NOMO-1 treated with dmso at 0.1 percent for 144 hours (cell line): ENCODE results near the gene SLC16A9.
"Not testable (repeated sequence)": the region's sequence is repeated elsewhere in the genome, so short reads cannot be mapped to it uniquely, and the experiment has no call there.

Experiments used
- DNase-seq: peaks from one replicate; lab custom pipeline; 2025; ENCODE audit not compliant: unreplicated experiment; lab: John Stamatoyannopoulos, UW

SLC16A9 gene, protein sequence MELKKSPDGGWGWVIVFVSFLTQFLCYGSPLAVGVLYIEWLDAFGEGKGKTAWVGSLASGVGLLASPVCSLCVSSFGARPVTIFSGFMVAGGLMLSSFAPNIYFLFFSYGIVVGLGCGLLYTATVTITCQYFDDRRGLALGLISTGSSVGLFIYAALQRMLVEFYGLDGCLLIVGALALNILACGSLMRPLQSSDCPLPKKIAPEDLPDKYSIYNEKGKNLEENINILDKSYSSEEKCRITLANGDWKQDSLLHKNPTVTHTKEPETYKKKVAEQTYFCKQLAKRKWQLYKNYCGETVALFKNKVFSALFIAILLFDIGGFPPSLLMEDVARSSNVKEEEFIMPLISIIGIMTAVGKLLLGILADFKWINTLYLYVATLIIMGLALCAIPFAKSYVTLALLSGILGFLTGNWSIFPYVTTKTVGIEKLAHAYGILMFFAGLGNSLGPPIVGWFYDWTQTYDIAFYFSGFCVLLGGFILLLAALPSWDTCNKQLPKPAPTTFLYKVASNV

GRCh38 chr10:59709395-59710125 is at the start of gene SLC16A9:
Gene SLC16A9, minus strand, starts transcription at chr10:59709850. Its CDS starts 25,559 bp downstream, at chr10:59684291.
- no peak for DNase-seq

GRCh38 chr10:59757966-59758365 is 48.3 kb upstream of the SLC16A9 start:
- DNase-seq = no peak

- DNase-seq = no peak
These were observed 45.3 kb upstream of the SLC16A9 start for GRCh38 chr10:59754951-59755350.

- DNase-seq = no peak
These were observed 43.6 kb upstream of the SLC16A9 start, which contains the start of gene MRLN for GRCh38 chr10:59753267-59753666. Gene MRLN, minus strand, starts transcription at chr10:59753455.

DNA sequence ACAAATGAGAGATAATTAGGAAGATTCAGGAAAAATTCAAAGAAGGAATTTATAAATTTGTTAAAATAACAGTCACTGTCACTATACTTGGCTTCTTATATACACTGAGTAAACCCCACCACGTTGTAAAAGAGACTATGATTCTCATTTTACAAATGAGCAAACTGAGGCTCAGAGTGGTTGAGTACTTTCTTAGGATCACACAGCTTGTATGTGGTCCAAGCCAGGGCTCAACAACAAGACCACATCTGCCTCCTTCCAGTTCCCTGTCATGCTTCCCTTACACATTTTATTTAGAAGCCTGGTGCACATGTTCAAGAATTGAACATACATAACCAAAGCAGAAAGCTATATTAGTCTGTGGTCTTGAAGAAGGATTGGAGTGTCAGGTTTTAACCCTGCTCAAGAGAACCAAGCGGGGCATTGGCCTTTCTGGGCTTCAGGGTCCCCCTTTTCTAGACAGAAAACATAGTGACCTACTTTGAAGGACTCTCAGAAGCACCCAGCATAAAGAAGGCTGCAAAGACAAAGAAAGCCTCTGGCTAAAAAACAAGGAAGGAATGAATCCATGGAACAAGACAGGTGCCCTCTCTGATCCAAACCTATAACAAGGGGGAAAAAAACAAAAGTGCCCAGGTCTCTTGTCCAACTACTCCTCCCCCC is 42.8 kb upstream of the SLC16A9 start:
- DNase-seq = no peak

DNA sequence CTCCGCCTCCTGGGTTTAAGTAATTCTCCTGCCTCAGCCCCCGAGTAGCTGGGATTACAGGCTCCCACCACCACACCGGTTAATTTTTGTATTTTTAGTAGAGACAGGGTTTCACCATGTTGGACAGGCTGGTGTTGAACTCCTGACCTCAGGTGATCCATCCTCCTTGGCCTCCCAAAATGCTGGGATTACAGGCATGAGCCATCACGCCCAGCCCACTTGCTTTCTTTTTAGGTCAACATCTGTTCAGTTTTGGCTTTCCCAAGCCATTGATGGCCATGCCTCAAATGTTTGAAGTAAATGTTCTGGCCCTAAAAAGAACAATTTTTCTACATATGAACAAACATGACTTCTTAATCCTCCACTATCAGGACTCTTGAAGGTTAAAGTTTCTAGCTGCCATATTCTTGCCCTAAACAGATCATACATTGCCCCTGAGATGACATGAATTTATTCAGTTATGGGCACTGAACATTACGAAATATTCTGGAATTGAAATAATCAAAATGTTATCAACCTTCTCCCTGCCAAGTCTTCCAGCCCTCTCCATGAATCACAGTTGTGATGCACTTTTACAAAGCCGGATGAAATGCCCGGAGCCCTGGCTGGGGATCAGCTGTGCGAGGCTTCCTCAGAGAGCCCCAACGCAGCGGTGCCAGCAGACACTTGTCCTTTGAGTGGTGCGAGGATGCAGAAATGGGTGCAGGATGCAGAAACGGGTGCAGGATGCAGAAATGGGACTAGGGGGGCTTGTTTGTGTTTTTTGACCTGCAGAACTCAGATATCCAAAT is 40.7 kb upstream of the SLC16A9 start:
- no peak for DNase-seq

DNA sequence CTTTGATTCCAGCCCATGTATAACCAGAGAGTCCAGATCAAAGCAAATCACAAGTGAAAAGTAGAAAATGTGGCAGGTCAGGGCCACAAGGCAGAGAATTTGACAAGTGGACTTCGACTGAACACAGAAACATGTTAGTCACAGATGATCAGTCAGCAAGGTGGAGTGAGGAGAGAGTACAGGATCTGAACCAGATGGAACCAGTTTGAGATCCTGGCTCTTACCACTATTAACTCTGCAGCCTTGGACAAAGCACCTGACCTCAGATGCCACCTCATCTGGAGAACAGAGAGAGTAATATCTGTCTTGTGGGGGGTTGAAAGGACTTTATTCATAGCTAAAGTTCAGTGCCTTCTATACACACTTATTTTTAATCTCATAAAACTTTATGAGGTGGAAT is 39.2 kb upstream of the SLC16A9 start:
- DNase-seq = no peak

DNA sequence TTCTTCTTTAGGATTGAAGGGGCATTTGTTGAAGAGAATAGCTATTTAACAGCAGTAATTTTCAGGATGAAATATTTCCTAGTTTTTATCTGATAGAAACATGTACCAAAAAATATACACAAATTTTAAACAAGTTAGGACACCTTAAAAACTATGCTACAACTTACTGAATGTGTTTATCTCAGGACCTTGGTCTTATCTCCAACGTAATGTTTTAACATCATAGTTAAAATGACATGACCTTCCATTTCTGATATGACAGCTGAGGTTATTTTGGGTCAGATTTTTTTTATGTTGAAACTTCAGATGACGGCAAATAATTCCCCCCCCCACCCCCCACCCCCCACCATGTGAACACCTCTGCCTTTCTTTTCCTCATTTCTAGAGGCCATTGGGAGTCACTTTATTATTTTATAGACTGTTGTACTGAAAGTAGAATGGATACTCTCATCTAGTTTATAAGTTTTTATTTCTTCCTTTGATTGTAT is 35.6 kb upstream of the SLC16A9 start:
- no peak for DNase-seq

GRCh38 chr10:59744762-59745161 is 35.1 kb upstream of the SLC16A9 start:
- not testable (repeated sequence) for DNase-seq

DNA sequence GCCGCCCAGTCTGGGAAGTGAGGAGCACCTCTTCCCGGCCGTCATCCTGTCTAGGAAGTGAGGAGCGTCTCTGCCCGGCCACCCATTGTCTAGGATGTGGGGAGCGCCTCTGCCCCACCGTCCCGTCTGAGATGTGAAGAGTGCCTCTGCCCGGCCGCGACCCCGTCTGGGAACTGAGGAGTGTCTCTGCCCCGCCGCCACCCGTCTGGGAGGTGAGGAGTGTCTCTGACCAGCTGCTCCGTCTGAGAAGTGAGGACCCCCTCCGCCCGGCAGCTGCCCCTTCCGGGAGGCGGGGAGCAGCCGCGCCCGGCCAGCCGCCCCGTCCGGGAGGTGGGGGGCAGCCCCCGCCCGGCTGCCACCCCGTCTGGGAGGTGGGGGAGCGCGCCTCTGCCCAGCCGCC is 34.5 kb upstream of the SLC16A9 start:
- DNase-seq = not testable (repeated sequence)

- DNase-seq = no peak
These were observed 31.9 kb upstream of the SLC16A9 start for GRCh38 chr10:59741583-59741982.

- DNase-seq = no peak
These were observed 31.4 kb upstream of the SLC16A9 start for GRCh38 chr10:59741048-59741447.

DNA sequence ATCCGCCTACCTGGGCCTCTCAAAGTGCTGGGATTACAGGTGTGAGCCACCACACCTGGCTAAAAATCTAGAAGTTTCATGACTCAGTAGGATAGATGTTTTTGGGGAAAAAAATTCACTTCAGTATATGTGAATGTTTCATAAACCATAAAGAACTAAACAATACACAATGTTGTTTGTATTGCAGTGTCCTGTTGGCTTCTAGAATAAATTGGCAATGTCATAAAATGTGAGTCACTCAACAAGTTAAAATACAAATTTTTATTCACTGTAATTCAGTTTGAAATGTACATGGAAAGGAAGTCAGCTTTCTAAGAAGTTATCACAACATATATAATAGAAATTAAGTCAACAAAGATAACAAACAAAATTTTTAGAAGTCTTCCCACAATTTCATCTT is 27.1 kb upstream of the SLC16A9 start:
- DNase-seq = no peak

DNA sequence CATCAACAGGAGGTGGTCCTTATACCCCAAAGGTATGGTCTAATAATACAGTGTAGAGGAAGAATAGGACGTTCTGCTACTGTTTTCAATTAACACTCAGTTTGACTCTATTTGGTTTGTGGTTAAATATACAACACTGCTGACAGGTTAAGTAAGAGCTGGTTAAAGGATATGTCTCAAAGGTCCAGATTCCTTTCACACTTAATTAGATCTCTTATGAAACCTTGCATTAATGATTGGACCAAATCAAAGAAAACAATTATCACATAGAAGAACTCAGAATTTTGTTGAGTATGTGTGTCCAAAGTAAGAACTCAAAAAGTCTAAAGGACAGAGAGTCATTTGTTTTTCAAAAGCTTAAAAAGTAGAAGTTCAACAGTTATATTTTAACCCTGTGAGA is 25.6 kb upstream of the SLC16A9 start:
- DNase-seq = no peak

GRCh38 chr10:59734014-59734462 is 24.4 kb upstream of the SLC16A9 start:
- DNase-seq = no peak

GRCh38 chr10:59733321-59734013 is 23.8 kb upstream of the SLC16A9 start:
- not testable (repeated sequence) for DNase-seq

- not testable (repeated sequence) for DNase-seq
These were observed 23.2 kb upstream of the SLC16A9 start for GRCh38 chr10:59732849-59733248.

GRCh38 chr10:59729167-59729566 is 19.5 kb upstream of the SLC16A9 start:
- not testable (repeated sequence) for DNase-seq

DNA sequence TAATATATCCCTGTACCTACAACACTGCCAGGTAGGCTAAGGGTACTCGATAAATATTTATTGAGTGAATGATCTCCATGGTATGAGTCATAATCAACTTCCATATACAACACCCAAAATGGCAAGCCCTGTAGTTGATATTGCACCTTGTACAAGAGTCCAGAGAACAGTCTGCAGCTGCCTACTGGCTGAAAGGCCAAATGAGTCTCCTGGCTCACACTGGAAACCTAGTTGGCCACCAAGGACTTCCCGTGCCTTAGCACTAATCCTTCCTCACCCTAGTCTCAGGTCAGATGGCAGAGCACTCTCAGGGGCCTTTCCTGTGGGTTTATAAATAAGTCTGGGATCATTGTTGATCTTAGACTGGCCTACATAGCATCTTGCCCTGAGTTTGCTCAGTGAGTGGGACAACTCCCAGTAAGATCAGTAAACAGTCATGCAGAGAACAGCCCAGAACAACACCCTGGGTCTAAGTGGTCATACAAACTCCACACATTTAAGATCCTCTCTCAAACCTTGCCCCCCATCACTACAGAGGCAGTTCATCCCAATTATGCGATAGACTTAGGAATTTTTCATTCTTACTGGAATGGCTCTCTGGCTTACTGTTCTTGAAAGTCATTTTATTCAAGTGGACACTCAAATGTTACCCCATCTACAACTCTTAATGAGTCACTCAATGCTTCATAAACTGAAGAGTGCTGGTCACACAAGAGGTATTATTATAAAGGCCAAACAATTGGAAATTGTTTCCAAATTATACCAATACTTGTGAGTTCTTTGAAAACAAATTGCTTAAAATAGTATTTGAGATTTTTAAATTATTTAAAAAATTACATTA is 14.7 kb upstream of the SLC16A9 start:
- no peak for DNase-seq
